HL-60 (cell line): Measurements from ENCODE around the gene ZNF580.

Experiments
- DNase-seq, 2 experiments: peaks; one replicate each; pipeline ENCODE4 v3.0.0-alpha.2; 2010 to 2020; ENCODE audit warnings: low read depth in 1 of 2, low spot score in 1 of 2
- H3K27ac ChIP-seq: fragments of 250-450 bp; sonication (Bioruptor Pico); replicated peaks from 2 replicates; pipeline ENCODE4 v1.5.1; 2020; ENCODE audit warnings: mild to moderate bottlenecking, moderate library complexity
- H3K27me3 ChIP-seq: fragments of 250-450 bp; sonication (Bioruptor Pico); 2 replicates; pipeline ENCODE4 v1.5.1; 2021; ENCODE audit warnings: mild to moderate bottlenecking, moderate library complexity; ENCODE audit not compliant: insufficient read depth, poor library complexity, severe bottlenecking
- H3K4me3 ChIP-seq: replicated peaks from 2 replicates; pipeline ENCODE4 v1.5.1; 2011; ENCODE audit warnings: mild to moderate bottlenecking, control low read depth, low read length; ENCODE audit not compliant: insufficient read depth
- GABPA ChIP-seq: IDR thresholded peaks from 2 replicates; pipeline ENCODE4 v1.6.1; 2012; ENCODE audit warnings: low read depth
- POLR2AphosphoS5 ChIP-seq: IDR thresholded peaks from 2 replicates; pipeline ENCODE4 v1.6.1; 2012; ENCODE audit warnings: low read depth
- SPI1 ChIP-seq: IDR thresholded peaks from 2 replicates; pipeline ENCODE4 v1.6.1; 2012; ENCODE audit warnings: low read depth, mild to moderate bottlenecking, borderline replicate concordance
- TF ChIP-seq, protein P1 (sequence below): IDR thresholded peaks from 2 replicates; pipeline ENCODE4 v1.6.1; 2012; ENCODE audit warnings: low read depth; ENCODE audit not compliant: insufficient replicate concordance
- TF ChIP-seq, protein P2 (sequence below): IDR thresholded peaks from one replicate; pipeline ENCODE4 v1.5.1; 2011; ENCODE audit warnings: low read length, control low read depth, inconsistent platforms; ENCODE audit not compliant: insufficient read depth

ZNF580 gene

GRCh38 chr19:55633861-55634260 lies 6.9 kb upstream of the ZNF580 start:
- TF ChIP-seq GABPA (no peak), POLR2AphosphoS5 (no peak)
- H3K27ac ChIP-seq, result peak overlapping the region; percentile 90
- H3K27me3 ChIP-seq, result no peaks in the 10 kb centered on the region
- peak in 1 of 2 experiments; percentile 43 for DNase-seq
- H3K4me3 ChIP-seq, result no peak overlapping the region

DNA sequence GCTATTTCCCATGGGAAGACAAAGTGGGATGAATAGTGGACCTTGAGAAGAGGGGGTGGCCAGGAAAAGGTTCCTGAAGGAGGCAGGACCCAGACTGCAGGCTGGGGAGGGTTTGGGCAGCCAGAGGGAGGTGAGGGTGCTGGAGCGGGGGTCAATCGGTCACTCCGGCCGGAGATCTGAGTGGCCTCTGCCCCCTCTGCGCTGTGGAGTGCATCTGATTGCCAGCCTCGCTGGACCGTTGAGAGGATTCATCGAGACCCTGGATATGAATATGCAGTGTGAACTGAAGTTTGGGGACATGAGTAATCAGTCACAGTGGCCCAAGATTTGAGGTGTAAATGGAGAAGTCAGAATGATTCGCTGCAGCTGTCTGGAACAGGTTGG lies 5.5 kb upstream of the ZNF580 start:
- no peaks in the 10 kb centered on the region for H3K27me3 ChIP-seq
- no peak for DNase-seq
- H3K4me3 ChIP-seq, result peak overlapping the region; percentile 83
- H3K27ac ChIP-seq, result peak overlapping the region; percentile 90
- TF ChIP-seq, protein P1, sequence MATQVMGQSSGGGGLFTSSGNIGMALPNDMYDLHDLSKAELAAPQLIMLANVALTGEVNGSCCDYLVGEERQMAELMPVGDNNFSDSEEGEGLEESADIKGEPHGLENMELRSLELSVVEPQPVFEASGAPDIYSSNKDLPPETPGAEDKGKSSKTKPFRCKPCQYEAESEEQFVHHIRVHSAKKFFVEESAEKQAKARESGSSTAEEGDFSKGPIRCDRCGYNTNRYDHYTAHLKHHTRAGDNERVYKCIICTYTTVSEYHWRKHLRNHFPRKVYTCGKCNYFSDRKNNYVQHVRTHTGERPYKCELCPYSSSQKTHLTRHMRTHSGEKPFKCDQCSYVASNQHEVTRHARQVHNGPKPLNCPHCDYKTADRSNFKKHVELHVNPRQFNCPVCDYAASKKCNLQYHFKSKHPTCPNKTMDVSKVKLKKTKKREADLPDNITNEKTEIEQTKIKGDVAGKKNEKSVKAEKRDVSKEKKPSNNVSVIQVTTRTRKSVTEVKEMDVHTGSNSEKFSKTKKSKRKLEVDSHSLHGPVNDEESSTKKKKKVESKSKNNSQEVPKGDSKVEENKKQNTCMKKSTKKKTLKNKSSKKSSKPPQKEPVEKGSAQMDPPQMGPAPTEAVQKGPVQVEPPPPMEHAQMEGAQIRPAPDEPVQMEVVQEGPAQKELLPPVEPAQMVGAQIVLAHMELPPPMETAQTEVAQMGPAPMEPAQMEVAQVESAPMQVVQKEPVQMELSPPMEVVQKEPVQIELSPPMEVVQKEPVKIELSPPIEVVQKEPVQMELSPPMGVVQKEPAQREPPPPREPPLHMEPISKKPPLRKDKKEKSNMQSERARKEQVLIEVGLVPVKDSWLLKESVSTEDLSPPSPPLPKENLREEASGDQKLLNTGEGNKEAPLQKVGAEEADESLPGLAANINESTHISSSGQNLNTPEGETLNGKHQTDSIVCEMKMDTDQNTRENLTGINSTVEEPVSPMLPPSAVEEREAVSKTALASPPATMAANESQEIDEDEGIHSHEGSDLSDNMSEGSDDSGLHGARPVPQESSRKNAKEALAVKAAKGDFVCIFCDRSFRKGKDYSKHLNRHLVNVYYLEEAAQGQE, result no peak
- TF ChIP-seq SPI1, result peak; percentile 38; the same call in 1 of the 2 replicates

- peak overlapping the region; percentile 90 for H3K27ac ChIP-seq
- DNase-seq, result no peak
- TF ChIP-seq SPI1 (0 out of 2 replicates have a peak, but pooled peaks have one; percentile 57), GABPA (no peak), POLR2AphosphoS5 (no peak)
- TF ChIP-seq, protein P1, result no peak
- TF ChIP-seq, protein P2, sequence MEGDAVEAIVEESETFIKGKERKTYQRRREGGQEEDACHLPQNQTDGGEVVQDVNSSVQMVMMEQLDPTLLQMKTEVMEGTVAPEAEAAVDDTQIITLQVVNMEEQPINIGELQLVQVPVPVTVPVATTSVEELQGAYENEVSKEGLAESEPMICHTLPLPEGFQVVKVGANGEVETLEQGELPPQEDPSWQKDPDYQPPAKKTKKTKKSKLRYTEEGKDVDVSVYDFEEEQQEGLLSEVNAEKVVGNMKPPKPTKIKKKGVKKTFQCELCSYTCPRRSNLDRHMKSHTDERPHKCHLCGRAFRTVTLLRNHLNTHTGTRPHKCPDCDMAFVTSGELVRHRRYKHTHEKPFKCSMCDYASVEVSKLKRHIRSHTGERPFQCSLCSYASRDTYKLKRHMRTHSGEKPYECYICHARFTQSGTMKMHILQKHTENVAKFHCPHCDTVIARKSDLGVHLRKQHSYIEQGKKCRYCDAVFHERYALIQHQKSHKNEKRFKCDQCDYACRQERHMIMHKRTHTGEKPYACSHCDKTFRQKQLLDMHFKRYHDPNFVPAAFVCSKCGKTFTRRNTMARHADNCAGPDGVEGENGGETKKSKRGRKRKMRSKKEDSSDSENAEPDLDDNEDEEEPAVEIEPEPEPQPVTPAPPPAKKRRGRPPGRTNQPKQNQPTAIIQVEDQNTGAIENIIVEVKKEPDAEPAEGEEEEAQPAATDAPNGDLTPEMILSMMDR, result no peak
- H3K27me3 ChIP-seq, result no peaks in the 10 kb centered on the region
- H3K4me3 ChIP-seq, result peak overlapping the region; percentile 83
Measured at GRCh38 chr19:55635856-55636440, 4.9 kb upstream of the ZNF580 start.

DNA sequence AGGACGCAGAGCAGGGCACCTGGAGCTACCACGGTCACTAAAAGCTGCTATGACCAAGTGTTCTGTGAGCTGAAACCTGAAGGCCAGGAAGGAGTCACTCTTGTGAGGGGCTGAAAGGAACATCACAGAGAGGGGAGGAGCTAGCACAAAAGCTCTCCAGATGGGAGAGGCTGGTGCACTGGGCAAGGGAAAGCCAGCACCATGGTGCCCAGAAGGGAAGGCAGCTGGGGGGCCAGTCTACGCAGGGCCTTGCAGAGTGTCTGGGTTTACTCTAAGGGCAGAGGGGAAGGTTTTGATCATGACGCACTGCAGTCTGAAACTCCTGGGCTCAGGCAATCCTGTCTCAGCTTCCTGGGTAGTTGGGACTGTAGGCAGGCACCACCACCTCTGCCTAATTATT lies 4.1 kb upstream of the ZNF580 start:
- Histone ChIP-seq H3K27me3 (no peaks in the 10 kb centered on the region), H3K27ac (no peak overlapping the region; the same call in 1 of the 2 replicates), H3K4me3 (no peak overlapping the region)
- no peak for DNase-seq
- TF ChIP-seq GABPA (no peak), POLR2AphosphoS5 (no peak), SPI1 (no peak)
- TF ChIP-seq, protein P2, result no peak
- TF ChIP-seq, protein P1, result no peak
